DMS53 treated with DMSO at 0.1 percent for 48 hours (cell line): ENCODE measurements around the gene NALCN.

ENCODE experiments used
- DNase-seq: peaks from one replicate; lab custom pipeline; 2025; ENCODE audit not compliant: unreplicated experiment; lab: John Stamatoyannopoulos, UW

The NALCN gene

DNA sequence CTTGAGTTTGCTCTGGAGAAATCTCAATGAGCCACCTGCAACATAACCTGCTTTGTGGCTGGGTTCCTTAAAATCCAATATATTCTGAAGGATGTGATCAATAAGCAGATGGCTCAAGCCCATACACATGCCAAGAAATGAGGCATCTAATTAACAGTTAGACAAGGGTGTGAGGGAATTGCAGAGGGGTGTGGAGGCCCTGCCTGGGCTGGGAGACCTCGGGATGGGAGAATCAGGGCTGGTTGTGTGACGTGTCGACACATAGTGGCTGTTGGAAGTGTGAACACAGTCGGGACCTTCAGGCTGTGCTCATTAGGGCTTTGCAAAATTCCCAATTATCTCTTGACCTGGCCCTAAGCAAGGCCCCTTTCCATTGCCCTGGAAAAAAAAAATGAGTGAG, 379.8 kb downstream of the NALCN start:
- no peak for DNase-seq

GRCh38 chr13:101035119-101035620, 381.1 kb downstream of the NALCN start:
- no peak for DNase-seq

- no peak for DNase-seq
Measured at GRCh38 chr13:101026736-101027398, 389.4 kb downstream of the NALCN start.

- DNase-seq: no peak
Measured at GRCh38 chr13:101026328-101026727, 390.0 kb downstream of the NALCN start.

- DNase-seq: no peak
Measured at GRCh38 chr13:101025925-101026324, 390.4 kb downstream of the NALCN start.

- no peak for DNase-seq
Measured at GRCh38 chr13:101025519-101025918, 390.8 kb downstream of the NALCN start.

DNA sequence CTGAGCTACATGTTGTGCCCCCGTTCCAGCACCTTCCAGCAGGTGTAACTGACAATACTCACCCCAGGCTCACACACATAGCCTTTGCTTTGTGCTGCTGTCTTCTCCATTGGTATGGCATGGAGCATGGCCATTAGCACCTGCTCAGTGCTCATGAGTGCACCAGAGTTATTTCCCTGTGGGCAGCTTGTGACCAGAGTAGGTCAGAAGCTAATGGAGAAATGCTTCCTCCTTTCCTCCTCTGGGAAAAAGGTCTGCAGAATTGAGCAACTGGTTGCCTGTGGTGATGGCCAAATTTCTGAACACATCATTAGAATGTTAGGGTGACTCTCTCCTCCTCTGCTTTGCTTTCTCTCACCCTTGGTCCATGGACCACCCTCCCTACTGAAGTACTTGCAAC, 397.2 kb downstream of the NALCN start:
- DNase-seq: no peak

DNA sequence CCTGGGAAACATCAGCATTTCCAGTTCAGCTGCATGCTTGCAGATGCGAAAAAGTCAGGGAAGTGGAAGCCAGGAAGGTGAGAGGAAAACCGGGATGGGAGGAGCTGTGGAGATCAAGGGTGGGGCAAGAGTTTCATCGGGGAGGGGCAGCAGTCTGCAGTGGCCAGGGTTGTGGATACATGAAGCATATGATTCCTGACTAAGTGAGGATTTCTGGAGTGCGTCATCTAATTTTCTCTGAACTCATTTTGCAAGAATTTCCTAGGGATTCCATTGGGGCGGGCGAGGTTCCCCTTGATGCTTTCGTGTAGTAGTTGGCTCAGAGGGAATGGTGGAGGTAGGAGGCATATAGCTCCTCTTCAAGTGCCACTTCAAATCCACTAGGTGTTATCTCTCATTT, 397.6 kb downstream of the NALCN start:
- DNase-seq: no peak

GRCh38 chr13:101017123-101017872, 399.0 kb downstream of the NALCN start:
- no peak for DNase-seq

DNA sequence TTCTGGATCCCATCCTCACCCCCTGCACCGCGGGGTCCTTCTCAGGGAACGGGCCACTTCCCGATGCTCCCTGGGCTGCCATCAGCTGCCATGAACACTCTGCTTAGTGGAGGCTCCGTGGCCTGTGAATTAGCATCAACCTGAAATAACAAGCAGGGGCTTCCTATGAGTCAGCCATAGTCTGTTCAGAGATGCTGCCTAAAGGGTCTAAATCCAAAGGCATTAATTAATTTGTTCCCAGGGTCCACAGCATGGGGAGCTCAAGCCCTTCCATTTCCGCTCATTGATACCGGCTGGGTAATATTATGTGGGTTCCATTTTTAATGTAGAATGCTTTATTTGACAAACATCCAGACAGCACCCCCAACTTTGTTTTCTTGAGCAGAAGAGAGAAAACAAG, 399.8 kb downstream of the NALCN start:
- DNase-seq: no peak

GRCh38 chr13:101013245-101013644, 403.1 kb downstream of the NALCN start:
- no peak for DNase-seq

DNA sequence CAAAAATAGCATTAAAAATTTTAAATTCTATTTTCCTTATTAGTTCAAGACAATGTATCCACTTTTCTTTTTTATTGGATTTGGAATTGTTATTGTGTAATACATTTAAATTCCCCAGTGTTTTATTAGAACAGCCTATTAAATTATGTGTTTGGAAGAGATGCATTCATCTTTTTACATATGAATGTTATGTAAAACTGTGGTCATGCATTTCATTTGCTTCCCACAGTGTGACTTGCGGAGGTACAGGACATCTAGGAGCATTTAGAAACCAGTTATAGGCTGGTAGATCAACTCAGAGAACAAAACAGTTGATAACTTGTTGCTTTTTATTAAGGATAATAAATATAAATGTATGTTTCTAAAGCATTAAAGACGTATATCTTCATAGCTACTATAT, 406.2 kb downstream of the NALCN start:
- DNase-seq: no peak

DNA sequence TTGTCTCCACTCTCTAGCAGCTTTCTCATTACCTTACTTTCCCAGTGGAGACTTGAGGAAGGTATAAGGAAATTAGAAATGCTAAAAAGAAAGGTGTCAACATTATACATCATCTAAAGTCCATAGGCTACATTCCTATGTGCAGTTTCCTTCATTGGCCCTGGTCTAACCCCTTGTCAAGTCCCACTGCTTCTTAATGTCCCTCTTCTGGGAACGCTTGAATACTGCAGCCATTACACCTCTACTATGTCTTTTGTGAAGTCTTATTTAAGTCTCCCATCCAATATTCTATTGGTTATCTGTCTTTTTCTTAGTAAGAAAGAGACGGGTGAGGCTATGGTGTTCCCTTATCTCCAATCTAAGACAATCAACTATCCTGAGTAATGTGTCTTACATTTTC, 409.1 kb downstream of the NALCN start:
- no peak for DNase-seq
